ENCODE data around the gene HHIPL2. TPM values are rescaled to one million over a fixed set of nuclear protein-coding genes. Genes with fewer than 3 reads are reported as not detected.

Gene HHIPL2
- total RNA-seq, 1 donor from 2014 or later, result not detected

GRCh38 chr1:222546091-222546490 lies 1.8 kb downstream of the HHIPL2 start:
- H3K4me1 Mint-ChIP-seq (ENCODE audit: low read depth, unreplicated experiment), result no peaks in the 10 kb centered on the region
- H3K27me3 Mint-ChIP-seq (ENCODE audit: unreplicated experiment), result peaks cover 3% of the 10 kb centered on the region
- peaks cover 3% of the 10 kb centered on the region for H3K9me3 Mint-ChIP-seq (ENCODE audit: unreplicated experiment)
- H3K27ac Mint-ChIP-seq (ENCODE audit: unreplicated experiment), result no peak overlapping the region
- no peak overlapping the region for H3K4me3 Mint-ChIP-seq (ENCODE audit: unreplicated experiment)
- no peak for DNase-seq
- TF ChIP-seq CTCF (IDR thresholded peaks at IDR 0.05; ENCODE audit: partially characterized antibody, unreplicated experiment), result no peak
- H3K36me3 Mint-ChIP-seq (ENCODE audit: unreplicated experiment), result no peaks in the 10 kb centered on the region

GRCh38 chr1:222543817-222544216 lies 4.1 kb downstream of the HHIPL2 start:
- Mint-ChIP-seq H3K9me3 (ENCODE audit: unreplicated experiment) (peaks cover 3% of the 10 kb centered on the region), H3K27ac (ENCODE audit: unreplicated experiment) (no peak overlapping the region), H3K36me3 (ENCODE audit: unreplicated experiment) (no peaks in the 10 kb centered on the region), H3K4me1 (ENCODE audit: low read depth, unreplicated experiment) (no peaks in the 10 kb centered on the region), H3K4me3 (ENCODE audit: unreplicated experiment) (no peak overlapping the region), H3K27me3 (ENCODE audit: unreplicated experiment) (peaks cover 3% of the 10 kb centered on the region)
- no peak for DNase-seq
- no peak for TF ChIP-seq CTCF (IDR thresholded peaks at IDR 0.05; ENCODE audit: partially characterized antibody, unreplicated experiment)

- Mint-ChIP-seq H3K27ac (ENCODE audit: unreplicated experiment) (no peak overlapping the region), H3K4me1 (ENCODE audit: low read depth, unreplicated experiment) (peaks cover 3% of the 10 kb centered on the region), H3K36me3 (ENCODE audit: unreplicated experiment) (no peaks in the 10 kb centered on the region), H3K27me3 (ENCODE audit: unreplicated experiment) (peaks cover 2% of the 10 kb centered on the region), H3K4me3 (ENCODE audit: unreplicated experiment) (no peak overlapping the region), H3K9me3 (ENCODE audit: unreplicated experiment) (peaks cover 1% of the 10 kb centered on the region)
- no peak for DNase-seq
- no peak for TF ChIP-seq CTCF (IDR thresholded peaks at IDR 0.05; ENCODE audit: partially characterized antibody, unreplicated experiment)
Observed at GRCh38 chr1:222540598-222540995, 7.3 kb downstream of the HHIPL2 start.

GRCh38 chr1:222539951-222540597 lies 7.8 kb downstream of the HHIPL2 start:
- no peak for TF ChIP-seq CTCF (IDR thresholded peaks at IDR 0.05; ENCODE audit: partially characterized antibody, unreplicated experiment)
- Mint-ChIP-seq H3K36me3 (ENCODE audit: unreplicated experiment) (no peaks in the 10 kb centered on the region), H3K27ac (ENCODE audit: unreplicated experiment) (no peak overlapping the region), H3K4me1 (ENCODE audit: low read depth, unreplicated experiment) (peaks cover 3% of the 10 kb centered on the region), H3K9me3 (ENCODE audit: unreplicated experiment) (no peaks in the 10 kb centered on the region), H3K4me3 (ENCODE audit: unreplicated experiment) (no peak overlapping the region), H3K27me3 (ENCODE audit: unreplicated experiment) (peaks cover 2% of the 10 kb centered on the region)
- DNase-seq, result no peak

GRCh38 chr1:222535455-222535854 lies 12.4 kb downstream of the HHIPL2 start:
- H3K36me3 Mint-ChIP-seq (ENCODE audit: unreplicated experiment), result no peaks in the 10 kb centered on the region
- H3K27ac Mint-ChIP-seq (ENCODE audit: unreplicated experiment), result no peak overlapping the region
- H3K4me1 Mint-ChIP-seq (ENCODE audit: low read depth, unreplicated experiment), result peaks cover 3% of the 10 kb centered on the region
- no peak overlapping the region for H3K4me3 Mint-ChIP-seq (ENCODE audit: unreplicated experiment)
- H3K27me3 Mint-ChIP-seq (ENCODE audit: unreplicated experiment), result peaks cover 6% of the 10 kb centered on the region
- TF ChIP-seq CTCF (IDR thresholded peaks at IDR 0.05; ENCODE audit: partially characterized antibody, unreplicated experiment), result no peak
- no peak for DNase-seq
- no peaks in the 10 kb centered on the region for H3K9me3 Mint-ChIP-seq (ENCODE audit: unreplicated experiment)

Measured in glutamatergic neuron (in vitro differentiated cells).